22Rv1 (cell line): ENCODE measurements around the gene MRAP.

Source experiments
- H3K27ac ChIP-seq: fragments of 450-650 bp; 2 replicates; pipeline ENCODE4 v1.5.1; 2017
- CTCF ChIP-seq: fragments of 450-650 bp; IDR thresholded peaks from 2 replicates; pipeline ENCODE4 v1.5.1; 2017; ENCODE audit warnings: mild to moderate bottlenecking
- ZFX ChIP-seq: fragments of 450-650 bp; IDR thresholded peaks from 2 replicates; pipeline ENCODE4 v1.6.1; 2017; ENCODE audit warnings: antibody characterized with exemption, borderline replicate concordance

Gene MRAP

GRCh38 chr21:32337206-32337605 is 38.6 kb downstream of the MRAP start:
- no peak for TF ChIP-seq CTCF
- TF ChIP-seq ZFX, result no peak
- no peak overlapping the region for H3K27ac ChIP-seq

GRCh38 chr21:32338209-32338921 is 39.7 kb downstream of the MRAP start:
- no peak for TF ChIP-seq ZFX
- TF ChIP-seq CTCF, result no peak
- no peak overlapping the region for H3K27ac ChIP-seq

DNA sequence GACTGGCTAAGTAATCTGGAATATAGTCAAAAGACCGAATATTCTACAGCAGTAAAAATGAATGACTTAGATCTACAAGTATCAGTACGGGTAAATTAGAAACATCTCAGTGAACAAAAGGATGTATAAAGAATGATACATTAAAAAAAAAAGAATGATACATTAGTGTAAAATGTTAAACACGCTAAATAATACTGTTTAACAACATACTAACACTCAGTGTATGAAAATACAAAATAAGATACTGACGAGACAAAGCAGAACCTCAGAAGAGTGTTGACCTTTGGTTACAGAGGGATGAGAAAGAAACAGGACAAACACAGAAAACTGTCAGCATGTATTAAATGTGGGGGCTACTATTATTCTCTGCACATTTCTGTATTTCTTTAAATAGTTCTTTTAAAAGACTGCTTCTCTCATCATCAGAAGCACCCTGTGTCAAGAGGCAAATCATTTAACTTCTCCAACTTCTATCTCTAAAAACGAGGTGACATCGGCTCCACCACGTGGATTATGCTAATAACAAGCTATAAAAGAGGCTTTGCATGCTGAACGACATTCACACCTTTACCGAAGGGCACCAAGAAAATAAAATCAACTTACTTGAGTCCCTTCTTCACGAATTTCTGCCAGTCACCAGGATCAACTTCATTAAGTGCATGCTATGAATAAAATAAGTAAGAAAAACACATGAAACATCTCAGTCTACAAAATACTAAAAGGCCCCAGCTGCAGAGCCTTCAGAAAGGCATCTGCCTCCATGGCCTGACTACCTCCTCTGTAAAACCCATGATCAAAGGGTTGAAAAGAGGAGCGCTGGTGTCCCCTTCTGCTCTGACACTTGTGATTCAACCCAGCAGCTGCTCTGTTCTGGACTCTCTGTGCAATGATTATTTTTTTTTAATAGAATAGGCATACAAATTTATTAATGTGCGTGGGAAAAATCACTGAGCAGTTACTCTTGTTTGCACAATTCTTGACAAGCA is 42.5 kb downstream of the MRAP start:
- TF ChIP-seq CTCF, result no peak
- no peak for TF ChIP-seq ZFX
- no peak overlapping the region for H3K27ac ChIP-seq

GRCh38 chr21:32346951-32347350 is 48.3 kb downstream of the MRAP start:
- no peak overlapping the region for H3K27ac ChIP-seq
- TF ChIP-seq CTCF (no peak), ZFX (no peak)

DNA sequence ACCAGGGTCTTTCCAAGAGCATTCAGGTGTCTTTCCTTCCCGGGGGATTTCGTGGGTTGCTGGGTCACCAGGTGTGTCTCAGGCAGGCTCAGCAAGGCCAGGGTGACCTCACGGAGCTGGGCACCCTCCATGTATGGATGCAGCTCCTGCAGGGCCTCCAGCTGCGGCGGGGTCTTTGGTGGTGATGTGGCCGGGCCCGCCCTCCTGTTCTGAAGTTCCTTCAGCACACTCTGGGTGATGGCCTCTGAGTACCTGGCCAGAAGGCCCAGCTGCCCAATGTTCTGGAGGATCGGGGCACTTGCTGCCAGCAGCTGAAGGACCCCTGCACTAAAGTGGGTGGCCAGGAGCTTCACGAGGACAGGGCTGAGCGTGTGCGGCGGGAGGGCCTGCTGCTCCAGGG is 48.7 kb downstream of the MRAP start:
- TF ChIP-seq CTCF (no peak), ZFX (no peak)
- H3K27ac ChIP-seq, result no peak overlapping the region

GRCh38 chr21:32347977-32348376 is 49.3 kb downstream of the MRAP start:
- TF ChIP-seq CTCF, result no peak
- no peak for TF ChIP-seq ZFX
- H3K27ac ChIP-seq, result no peak overlapping the region
